GM21360 (cell line): ENCODE results near the gene PHTF2.
"Not testable (repeated sequence)": the region's sequence is repeated elsewhere in the genome, so short reads cannot be mapped to it uniquely, and the experiment has no call there.

Experiments used
- ATAC-seq: cut with Tn5 transposase; IDR thresholded peaks from one replicate; pipeline ENCODE4 v1.9.1; 2021; ENCODE audit warnings: mild to moderate bottlenecking, moderate library complexity; ENCODE audit not compliant: unreplicated experiment

Gene PHTF2

GRCh38 chr7:77983973-77984372 lies 185.4 kb downstream of the PHTF2 start:
- ATAC-seq: no peak

- ATAC-seq: no peak
These were observed 186.8 kb downstream of the PHTF2 start for GRCh38 chr7:77985232-77985973.

DNA sequence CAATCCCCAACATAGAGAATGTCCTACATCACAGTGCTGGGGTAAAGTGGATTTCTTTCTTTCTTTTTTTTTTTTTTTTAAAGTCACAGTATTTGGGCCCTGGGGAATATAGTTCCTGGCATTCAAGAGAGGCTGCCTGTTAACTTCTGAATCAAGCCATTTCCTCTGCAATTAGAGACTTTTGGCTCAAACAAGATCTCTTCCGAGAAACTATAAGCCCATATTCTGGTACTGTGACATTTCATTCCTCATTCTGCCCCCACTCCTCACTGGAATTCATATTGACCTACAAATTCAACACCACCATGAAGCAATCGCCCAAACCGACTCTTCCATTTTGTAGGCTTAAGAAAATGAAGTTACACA lies 187.4 kb downstream of the PHTF2 start:
- no peak for ATAC-seq

DNA sequence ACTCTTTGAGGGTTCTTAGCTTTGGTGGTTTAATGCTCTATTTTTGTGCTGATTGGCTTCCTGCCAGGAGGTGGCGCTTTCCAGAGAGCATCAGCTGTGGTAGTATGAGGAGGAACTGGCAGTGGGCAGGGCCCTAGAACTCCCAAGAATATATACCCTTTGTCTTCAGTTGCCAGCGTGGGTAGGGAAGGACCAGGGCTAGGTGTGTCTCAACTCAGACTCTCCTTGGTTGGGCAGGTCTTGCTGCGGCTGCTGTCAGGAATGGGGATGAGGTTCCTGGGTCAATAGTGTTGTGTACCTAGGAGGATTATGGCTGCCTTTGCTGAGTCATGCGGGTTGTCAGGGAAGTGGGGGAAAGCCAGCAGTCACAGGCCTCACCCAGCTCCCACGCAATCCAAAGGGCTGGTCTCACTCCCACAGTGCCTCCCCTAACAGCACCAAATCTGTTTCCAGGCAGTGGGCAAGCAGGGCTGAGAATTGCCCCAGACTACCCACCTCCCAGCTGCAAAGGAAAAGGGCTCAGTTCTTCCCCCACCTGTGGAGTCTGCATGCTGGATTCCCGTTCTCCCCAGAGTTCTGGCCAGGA lies 191.5 kb downstream of the PHTF2 start:
- ATAC-seq: no peak

- no peak for ATAC-seq
These were observed 193.1 kb downstream of the PHTF2 start for GRCh38 chr7:77991656-77992055.

DNA sequence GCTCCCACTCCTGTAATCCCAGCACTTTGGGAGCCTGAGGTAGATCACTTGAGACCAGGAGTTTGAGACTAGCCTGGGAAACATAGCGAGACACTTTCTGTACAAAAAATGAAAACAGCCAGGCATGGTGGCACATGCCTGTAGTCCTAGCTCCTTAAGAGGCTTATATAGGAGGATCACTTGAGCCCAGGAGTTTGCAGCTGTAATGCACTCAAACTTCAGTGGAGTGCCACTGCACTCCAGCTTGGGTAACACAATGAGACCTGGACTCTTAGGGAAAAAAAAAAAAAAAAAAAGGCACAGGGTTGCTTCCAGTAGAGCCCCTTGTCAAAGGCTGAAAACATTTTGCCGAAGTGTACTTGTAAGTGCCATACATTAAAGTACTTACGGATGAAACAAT lies 195.3 kb downstream of the PHTF2 start:
- no peak for ATAC-seq

DNA sequence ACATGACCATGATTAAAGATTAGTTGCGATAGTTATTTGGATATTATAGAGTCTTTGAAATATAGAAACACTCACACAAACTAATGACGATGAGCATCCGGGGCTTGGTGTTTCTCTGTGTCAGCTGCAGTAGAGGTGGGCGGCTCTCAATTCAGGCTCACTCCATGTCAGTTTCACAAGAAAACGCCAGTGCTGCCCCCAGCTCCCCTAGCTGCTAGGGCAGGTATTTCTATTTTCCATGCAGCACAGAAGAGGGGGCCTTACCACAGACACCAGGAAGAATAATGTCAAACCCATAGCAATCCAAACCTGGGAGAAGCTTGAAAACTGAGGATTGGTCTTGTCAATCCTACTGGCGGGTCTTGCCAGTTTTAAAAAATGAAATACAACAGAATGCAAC lies 197.1 kb downstream of the PHTF2 start:
- no peak for ATAC-seq

DNA sequence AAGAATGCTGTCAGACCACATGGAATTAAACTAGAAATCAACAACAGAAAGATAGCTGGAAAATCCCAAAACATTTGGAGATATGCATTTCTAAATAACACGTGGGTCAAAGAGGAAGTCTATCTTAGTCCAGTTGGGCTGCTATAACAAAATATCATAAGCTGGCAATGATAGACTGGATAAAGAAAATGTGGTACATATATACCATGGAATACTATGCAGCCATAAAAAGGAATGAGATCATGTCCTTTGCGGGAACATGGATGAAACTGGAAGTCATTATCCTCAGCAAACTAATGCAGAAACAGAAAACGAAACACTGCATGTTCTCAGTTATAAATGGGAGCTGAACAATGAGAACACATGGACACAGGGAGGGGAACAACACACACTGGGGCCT lies 200.6 kb downstream of the PHTF2 start:
- ATAC-seq: not testable (repeated sequence)

GRCh38 chr7:78002021-78002420 lies 203.4 kb downstream of the PHTF2 start:
- no peak for ATAC-seq

GRCh38 chr7:78002715-78003114 lies 204.1 kb downstream of the PHTF2 start:
- no peak for ATAC-seq

DNA sequence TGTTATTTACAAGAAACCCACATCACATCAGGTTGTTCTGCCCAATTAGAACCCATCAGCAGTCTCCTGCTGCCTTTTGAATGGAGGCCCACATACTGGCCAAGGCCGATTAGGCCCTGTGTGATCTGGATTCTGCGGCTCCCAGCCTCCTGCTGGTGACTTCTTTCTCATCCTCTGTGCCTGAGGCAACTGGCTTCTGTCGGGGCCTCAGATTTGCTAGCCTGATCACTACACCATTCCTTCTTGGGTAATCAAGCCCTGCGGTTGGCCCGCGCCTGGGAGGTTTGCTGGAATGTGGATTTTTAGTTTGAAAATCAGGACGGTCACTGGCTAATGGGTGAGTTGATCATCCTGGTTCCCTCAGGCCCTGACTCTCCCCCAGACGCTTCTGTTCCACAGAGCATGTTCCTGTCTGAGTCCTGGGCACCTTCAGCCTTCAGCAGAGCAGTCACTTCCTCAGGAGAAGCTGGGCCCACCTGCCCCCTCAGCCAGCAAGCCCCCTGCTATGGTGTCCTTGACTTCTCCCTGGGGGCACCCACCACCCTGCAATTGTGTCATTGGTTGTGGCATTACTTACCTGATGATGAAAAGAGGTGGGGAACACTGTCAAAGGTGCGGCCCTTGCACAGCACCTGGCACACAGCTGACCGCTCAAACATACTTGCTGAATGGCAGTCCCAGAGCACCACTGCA lies 207.6 kb downstream of the PHTF2 start:
- ATAC-seq: no peak
